OCI-LY1 (cell line): ENCODE data around the gene MRPL10.

Experiments used
- CTCF ChIP-seq: fragments of 200-600 bp; sonication (generic), shearing (Covaris generic); IDR thresholded peaks from 2 replicates; pipeline ENCODE4 v1.5.1; 2017; ENCODE audit warnings: mild to moderate bottlenecking, antibody characterized with exemption, low read length, moderate library complexity, mixed read lengths
- EZH2 ChIP-seq: fragments of 200-600 bp; sonication (generic), shearing (Covaris generic); IDR thresholded peaks from 2 replicates; pipeline ENCODE4 v1.8.0; 2017; ENCODE audit warnings: borderline replicate concordance, mixed run types, mild to moderate bottlenecking, antibody characterized with exemption, low read length, moderate library complexity, mixed read lengths

GRCh38 chr17:47869114-47869513 lies 37.8 kb upstream of the MRPL10 start:
- TF ChIP-seq CTCF (no peak), EZH2 (no peak)
